Neural cell (in vitro differentiated cells): ENCODE results near the gene CD52. TPM values are rescaled to one million over a fixed set of nuclear protein-coding genes. Genes with fewer than 3 reads are reported as not detected.

Source experiments
- H2AFZ ChIP-seq: fragments of 200-600, 300-800 bp; sonication (generic), shearing (Covaris generic); 2 replicates; pipeline ENCODE4 v1.6.0; 2014; ENCODE audit warnings: low read depth, mild to moderate bottlenecking, antibody characterized with exemption, low read length, moderate library complexity
- H3F3A ChIP-seq: fragments of 200-600 bp; shearing (Covaris generic); 2 replicates; pipeline ENCODE4 v1.6.1; 2016; ENCODE audit warnings: mild to moderate bottlenecking, moderate library complexity, mixed read lengths, antibody characterized with exemption, low read length; ENCODE audit not compliant: insufficient read depth, poor library complexity, severe bottlenecking
- H3K27ac ChIP-seq: fragments of 200-600, 300-800 bp; sonication (generic), shearing (Covaris generic); 2 replicates; pipeline ENCODE4 v1.5.1; 2014; ENCODE audit warnings: mild to moderate bottlenecking, low read length, moderate library complexity
- H3K27me3 ChIP-seq: fragments of 300-800, 200-600 bp; sonication (generic), shearing (Covaris generic); 2 replicates; pipeline ENCODE4 v1.6.0; 2014; ENCODE audit warnings: mild to moderate bottlenecking, low read depth, low read length, moderate library complexity; ENCODE audit not compliant: insufficient read depth
- H3K36me3 ChIP-seq: fragments of 300-800, 200-600 bp; sonication (generic), shearing (Covaris generic); 2 replicates; pipeline ENCODE4 v1.5.1; 2014; ENCODE audit warnings: mild to moderate bottlenecking, antibody characterized with exemption, low read length, moderate library complexity; ENCODE audit not compliant: insufficient read depth
- H3K4me2 ChIP-seq: fragments of 300-800, 200-600 bp; sonication (generic), shearing (Covaris generic); 2 replicates; pipeline ENCODE4 v1.6.0; 2014; ENCODE audit warnings: mild to moderate bottlenecking, low read length
- H3K4me3 ChIP-seq: fragments of 300-800, 200-600 bp; sonication (generic), shearing (Covaris generic); 2 replicates; pipeline ENCODE4 v1.5.1; 2014; ENCODE audit warnings: mild to moderate bottlenecking, low read length, moderate library complexity
- H3K79me2 ChIP-seq: fragments of 200-600 bp; shearing (Covaris generic); replicated peaks from 2 replicates; pipeline ENCODE4 v1.6.0; 2014; ENCODE audit warnings: mild to moderate bottlenecking, low read length, moderate library complexity; ENCODE audit not compliant: insufficient read depth
- H3K9ac ChIP-seq: fragments of 300-800, 200-600 bp; sonication (generic), shearing (Covaris generic); 2 replicates; pipeline ENCODE4 v1.6.1; 2016; ENCODE audit warnings: mild to moderate bottlenecking, low read length, mixed read lengths
- H3K9me2 ChIP-seq: fragments of 200-600 bp; shearing (Covaris generic); 2 replicates; pipeline ENCODE4 v1.6.1; 2016; ENCODE audit warnings: mild to moderate bottlenecking, low read length, mixed read lengths; ENCODE audit not compliant: insufficient read depth
- H3K9me3 ChIP-seq: fragments of 200-600, 300-800 bp; sonication (generic), shearing (Covaris generic); 2 replicates; pipeline ENCODE4 v1.6.1; 2016; ENCODE audit warnings: mild to moderate bottlenecking, mixed run types, low read length, moderate library complexity, mixed read lengths
- H4K20me1 ChIP-seq: fragments of 200-600 bp; shearing (Covaris generic); 2 replicates; pipeline ENCODE4 v1.6.1; 2016; ENCODE audit warnings: mild to moderate bottlenecking, mixed run types; ENCODE audit not compliant: insufficient read depth
- EP300 ChIP-seq: fragments of 450-650 bp; conservative IDR thresholded peaks from 2 replicates; pipeline ENCODE4 v1.6.1; 2014; ENCODE audit warnings: antibody characterized with exemption, mild to moderate bottlenecking, moderate library complexity; ENCODE audit not compliant: poor library complexity, severe bottlenecking
- EZH2 ChIP-seq: fragments of 200-600, 300-800 bp; shearing (Covaris generic), sonication (generic); IDR thresholded peaks from 2 replicates; pipeline ENCODE4 v1.6.1; 2014; ENCODE audit warnings: antibody characterized with exemption, low read length, borderline replicate concordance, mild to moderate bottlenecking; ENCODE audit not compliant: insufficient read depth, poor library complexity, severe bottlenecking
- MXI1 ChIP-seq: fragments of 450-650 bp; conservative IDR thresholded peaks from 2 replicates; pipeline ENCODE4 v1.6.1; 2014; ENCODE audit warnings: antibody characterized with exemption, mild to moderate bottlenecking; ENCODE audit not compliant: poor library complexity, severe bottlenecking
- POLR2AphosphoS5 ChIP-seq: IDR thresholded peaks from 2 replicates; pipeline ENCODE4 v1.6.1; 2012
- RAD21 ChIP-seq: fragments of 450-650 bp; conservative IDR thresholded peaks from 2 replicates; pipeline ENCODE4 v1.6.1; 2014; ENCODE audit warnings: antibody characterized with exemption, mild to moderate bottlenecking, moderate library complexity
- REST ChIP-seq: IDR thresholded peaks from 2 replicates; pipeline ENCODE4 v1.6.1; 2012; ENCODE audit warnings: borderline replicate concordance
- SMC3 ChIP-seq: fragments of 450-650 bp; conservative IDR thresholded peaks from 2 replicates; pipeline ENCODE4 v1.6.1; 2014; ENCODE audit warnings: antibody characterized with exemption, mild to moderate bottlenecking, moderate library complexity; ENCODE audit not compliant: poor library complexity
- TAF1 ChIP-seq: IDR thresholded peaks from 2 replicates; pipeline ENCODE4 v1.6.1; 2012; ENCODE audit warnings: low read depth
- polyA plus RNA-seq: library from polyadenylated mRNA; depleted of rRNA; stranded (reverse); fragments of >200 nt; gene quantifications from 2 replicates; pipeline ENCODE4 v1.2.3, GENCODE V29; 2014
- TF ChIP-seq, protein P1 (sequence below): fragments of 450-650 bp; IDR thresholded peaks from 2 replicates; pipeline ENCODE4 v1.5.1; 2014; ENCODE audit warnings: antibody characterized with exemption, mild to moderate bottlenecking, moderate library complexity; ENCODE audit not compliant: poor library complexity, severe bottlenecking

The CD52 gene
- polyA plus RNA-seq, 1 donor from 2014 or later, result not detected

- no peak overlapping the region for H3K27ac ChIP-seq
- no peak overlapping the region for H3K4me2 ChIP-seq
- H3K9ac ChIP-seq, result no peak overlapping the region
- H3K27me3 ChIP-seq, result no peaks in the 10 kb centered on the region
- H3F3A ChIP-seq, result no peaks in the 10 kb centered on the region
- H2AFZ ChIP-seq, result no peak overlapping the region
- no peak overlapping the region for H3K4me3 ChIP-seq
- no peaks in the 10 kb centered on the region for H4K20me1 ChIP-seq
- H3K79me2 ChIP-seq, result no peaks in the 10 kb centered on the region
- TF ChIP-seq EZH2, result no peak
- TF ChIP-seq SMC3, result peak; percentile 83
- TF ChIP-seq RAD21, result peak; percentile 85
- TF ChIP-seq TAF1, result no peak
- TF ChIP-seq REST, result no peak
- no peak for TF ChIP-seq EP300
- TF ChIP-seq MXI1, result no peak
- TF ChIP-seq, protein P1, sequence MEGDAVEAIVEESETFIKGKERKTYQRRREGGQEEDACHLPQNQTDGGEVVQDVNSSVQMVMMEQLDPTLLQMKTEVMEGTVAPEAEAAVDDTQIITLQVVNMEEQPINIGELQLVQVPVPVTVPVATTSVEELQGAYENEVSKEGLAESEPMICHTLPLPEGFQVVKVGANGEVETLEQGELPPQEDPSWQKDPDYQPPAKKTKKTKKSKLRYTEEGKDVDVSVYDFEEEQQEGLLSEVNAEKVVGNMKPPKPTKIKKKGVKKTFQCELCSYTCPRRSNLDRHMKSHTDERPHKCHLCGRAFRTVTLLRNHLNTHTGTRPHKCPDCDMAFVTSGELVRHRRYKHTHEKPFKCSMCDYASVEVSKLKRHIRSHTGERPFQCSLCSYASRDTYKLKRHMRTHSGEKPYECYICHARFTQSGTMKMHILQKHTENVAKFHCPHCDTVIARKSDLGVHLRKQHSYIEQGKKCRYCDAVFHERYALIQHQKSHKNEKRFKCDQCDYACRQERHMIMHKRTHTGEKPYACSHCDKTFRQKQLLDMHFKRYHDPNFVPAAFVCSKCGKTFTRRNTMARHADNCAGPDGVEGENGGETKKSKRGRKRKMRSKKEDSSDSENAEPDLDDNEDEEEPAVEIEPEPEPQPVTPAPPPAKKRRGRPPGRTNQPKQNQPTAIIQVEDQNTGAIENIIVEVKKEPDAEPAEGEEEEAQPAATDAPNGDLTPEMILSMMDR, result peak; percentile 87
- no peak for TF ChIP-seq POLR2AphosphoS5
- no peaks in the 10 kb centered on the region for H3K9me3 ChIP-seq
- no peaks in the 10 kb centered on the region for H3K36me3 ChIP-seq
- no peaks in the 10 kb centered on the region for H3K9me2 ChIP-seq
Observed at GRCh38 chr1:26321315-26322041, 3.7 kb downstream of the CD52 start.

DNA sequence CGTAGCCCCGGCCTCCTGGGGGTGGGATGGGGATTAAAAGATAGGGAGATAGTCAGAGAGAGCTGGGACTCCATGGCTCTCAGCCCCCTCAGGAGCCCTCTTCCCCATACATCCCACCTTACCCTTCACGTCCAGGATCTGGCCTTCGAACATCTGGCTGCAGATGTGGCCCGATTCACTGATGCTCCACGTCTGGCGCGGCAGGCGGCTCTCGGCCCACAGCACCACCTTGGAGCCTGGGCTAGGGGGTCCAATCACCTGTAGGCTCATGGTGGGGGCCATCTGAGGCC, 4.2 kb downstream of the CD52 start:
- Histone ChIP-seq H3K27ac (no peak overlapping the region), H3K36me3 (no peaks in the 10 kb centered on the region), H3K27me3 (no peaks in the 10 kb centered on the region), H4K20me1 (no peaks in the 10 kb centered on the region), H3F3A (no peaks in the 10 kb centered on the region), H3K4me2 (no peak overlapping the region), H3K4me3 (no peak overlapping the region), H3K9me2 (no peaks in the 10 kb centered on the region), H3K9me3 (no peaks in the 10 kb centered on the region), H2AFZ (no peak overlapping the region), H3K79me2 (no peaks in the 10 kb centered on the region), H3K9ac (no peak overlapping the region)
- TF ChIP-seq EP300 (no peak), TAF1 (no peak), MXI1 (no peak), RAD21 (no peak), REST (no peak), POLR2AphosphoS5 (no peak), EZH2 (no peak), SMC3 (no peak)
- TF ChIP-seq, protein P1, result no peak
